T-helper 9 cell (primary cell): ENCODE results near the gene BBX.
"Not testable (repeated sequence)": the region's sequence is repeated elsewhere in the genome, so short reads cannot be mapped to it uniquely, and the experiment has no call there.

Experiments used
- DNase-seq: peaks from one replicate; pipeline ENCODE4 v3.0.0-alpha.2; 2020

BBX gene

DNA sequence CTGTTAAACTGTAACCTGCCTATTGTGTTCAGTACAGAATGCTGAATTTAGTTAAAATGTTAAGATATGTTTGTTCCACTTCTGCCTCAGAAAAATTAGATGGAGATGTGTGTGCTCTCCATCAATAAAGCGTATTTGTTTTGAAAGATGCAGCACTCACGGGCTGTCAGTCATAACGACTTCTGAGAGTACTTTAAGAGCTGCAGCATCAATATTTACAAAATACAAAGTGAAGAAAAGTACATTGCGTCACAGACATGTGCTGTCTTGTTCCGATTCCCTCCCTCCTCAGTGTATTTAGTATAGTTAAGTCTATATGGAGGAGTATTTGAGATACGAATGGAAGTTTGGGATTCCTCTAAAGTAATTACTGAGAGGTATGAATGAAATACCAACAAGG is 166.6 kb downstream of the BBX start:
- no peak for DNase-seq

DNA sequence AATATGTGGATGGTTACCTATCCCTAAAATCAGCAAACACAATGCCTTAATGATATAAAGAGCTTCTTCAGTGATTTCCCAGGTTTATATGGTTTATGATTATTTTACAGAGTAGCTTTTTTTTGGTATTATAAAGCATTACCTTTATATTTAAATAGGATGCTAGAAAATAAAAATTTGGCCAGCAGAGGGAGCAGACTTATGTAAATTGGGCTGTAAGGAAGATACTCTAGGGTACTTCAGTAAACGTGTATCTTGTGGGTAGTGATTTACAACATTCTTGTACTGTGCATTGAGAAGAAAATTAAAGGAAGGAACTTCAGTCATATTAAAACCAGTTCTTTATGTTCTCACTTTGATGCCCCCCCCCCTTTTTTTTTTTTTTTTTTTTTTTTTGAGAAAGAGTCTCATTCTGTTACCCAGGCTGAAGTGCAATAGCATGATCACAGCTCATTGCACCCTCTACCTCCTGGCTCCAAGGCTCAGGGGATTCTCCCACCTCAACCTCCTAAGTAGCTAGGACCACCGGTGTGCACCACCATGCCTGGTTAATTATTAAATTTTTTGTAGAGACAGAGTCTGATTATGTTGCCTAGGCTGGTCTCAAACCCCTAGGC is 167.9 kb downstream of the BBX start:
- DNase-seq, result no peak

DNA sequence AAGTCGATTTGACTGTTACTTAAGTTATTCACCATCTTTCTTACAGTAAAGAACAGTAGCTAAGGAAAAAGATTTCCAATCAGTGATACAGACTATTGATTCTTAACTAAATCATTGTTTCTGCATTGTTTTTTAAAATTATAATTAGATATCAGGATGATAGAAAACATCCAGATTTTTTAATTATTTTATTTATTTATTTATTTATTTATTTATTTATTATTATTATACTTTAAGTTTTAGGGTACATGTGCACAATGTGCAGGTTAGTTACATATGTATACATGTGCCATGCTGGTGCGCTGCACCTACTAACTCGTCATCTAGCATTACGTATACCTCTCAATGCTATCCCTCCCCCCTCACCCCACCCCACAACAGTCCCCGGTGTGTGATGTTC is 169.2 kb downstream of the BBX start:
- DNase-seq, result not testable (repeated sequence)

GRCh38 chr3:107697348-107697747 is 174.6 kb downstream of the BBX start:
- DNase-seq, result not testable (repeated sequence)

DNA sequence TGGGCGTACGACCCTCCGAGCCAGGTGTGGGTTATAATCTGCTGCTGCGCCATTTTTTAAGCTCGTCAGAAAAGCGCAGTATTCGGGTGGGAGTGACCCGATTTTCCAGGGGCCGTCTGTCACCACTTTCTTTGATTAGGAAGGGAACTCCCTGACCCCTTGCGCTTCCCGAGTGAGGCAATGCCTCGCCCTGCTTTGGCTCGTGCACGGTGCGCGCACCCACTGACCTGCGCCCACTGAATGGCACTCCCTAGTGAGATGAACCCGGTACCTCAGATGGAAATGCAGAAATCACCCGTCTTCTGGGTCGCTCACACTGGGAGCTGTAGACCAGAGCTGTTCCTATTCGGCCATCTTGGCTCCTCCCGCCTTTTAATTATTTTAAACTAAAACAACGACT is 175.1 kb downstream of the BBX start:
- DNase-seq, result not testable (repeated sequence)

- DNase-seq, result no peak
Measured at GRCh38 chr3:107699682-107700081, 176.9 kb downstream of the BBX start.

DNA sequence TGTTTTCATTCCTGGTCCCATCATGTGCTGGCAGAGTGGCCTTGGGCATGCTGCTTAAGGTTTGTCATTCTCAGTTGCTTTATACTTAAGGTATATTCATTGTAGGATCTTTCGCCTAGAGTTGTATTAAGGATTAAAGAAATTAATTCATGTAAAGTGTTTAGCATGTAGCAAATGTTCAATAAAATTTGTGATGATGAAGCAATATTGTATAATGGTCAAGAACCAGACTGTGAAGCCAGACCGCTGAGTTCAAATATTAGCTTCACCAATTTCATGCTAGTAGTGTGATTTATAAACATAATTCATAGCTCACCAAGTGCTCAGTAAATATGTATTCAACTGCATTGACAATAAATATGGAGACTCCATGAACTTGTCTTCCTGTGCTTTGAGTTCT is 178.5 kb downstream of the BBX start:
- DNase-seq, result no peak

- no peak for DNase-seq
Measured at GRCh38 chr3:107704477-107704876, 181.7 kb downstream of the BBX start.

DNA sequence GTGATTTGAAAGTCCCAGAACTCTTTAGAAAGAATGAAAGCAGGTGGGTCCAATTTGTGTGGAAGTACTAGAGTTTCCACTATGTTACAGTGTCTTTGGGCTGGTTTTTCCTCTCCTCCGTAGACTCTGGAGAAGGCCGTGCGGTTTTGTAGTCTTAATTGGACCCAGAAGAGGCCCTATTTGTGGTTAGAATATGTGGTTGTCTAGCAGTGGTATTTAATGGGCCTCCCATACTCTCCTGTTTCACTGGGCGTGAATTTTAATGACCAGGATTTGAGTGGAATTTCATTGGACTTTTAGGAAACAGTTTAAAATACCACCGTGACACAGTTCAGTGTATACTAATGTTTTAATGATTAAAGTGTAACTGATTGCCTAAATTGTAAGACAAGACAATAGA is 182.3 kb downstream of the BBX start:
- DNase-seq, result no peak

DNA sequence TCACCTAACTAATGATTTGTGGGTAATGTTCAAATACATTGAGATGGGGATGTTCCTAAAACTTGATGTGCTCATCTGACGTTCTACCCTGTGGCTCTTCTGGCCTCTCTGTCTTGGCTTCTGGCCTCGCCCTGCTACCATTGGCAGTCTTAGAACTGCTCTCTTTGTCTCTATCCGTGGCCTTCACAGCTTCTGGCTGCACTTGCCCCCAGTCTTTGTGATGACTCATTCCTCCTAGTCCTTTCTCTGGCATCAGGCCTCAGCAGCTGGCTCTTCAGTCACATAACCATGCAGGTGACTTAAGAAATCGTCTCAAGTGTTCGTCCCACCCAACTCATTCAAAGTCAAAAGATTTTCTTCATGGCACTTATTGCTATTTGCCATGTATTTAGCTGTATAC is 188.1 kb downstream of the BBX start:
- DNase-seq, result no peak

GRCh38 chr3:107716734-107717133 is 194.0 kb downstream of the BBX start:
- no peak for DNase-seq

DNA sequence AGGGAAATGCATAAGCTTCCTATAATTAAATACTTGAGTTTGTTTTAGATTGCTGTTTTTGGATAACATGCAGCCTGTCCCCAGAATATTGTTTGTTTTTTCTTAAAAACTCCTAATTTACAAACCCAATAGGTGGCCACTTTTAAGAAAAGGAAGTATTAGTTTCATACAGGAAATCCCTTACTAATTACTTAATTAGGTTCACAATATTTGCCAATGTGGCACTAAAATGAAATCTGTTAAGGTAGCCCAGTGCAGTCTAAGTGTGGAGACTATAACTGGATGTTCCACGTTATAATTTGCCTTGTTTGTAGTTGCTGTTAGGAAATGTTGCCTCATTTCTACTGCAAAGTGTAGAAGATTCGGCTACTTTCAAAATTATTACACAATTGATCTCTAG is 195.8 kb downstream of the BBX start:
- DNase-seq, result no peak

GRCh38 chr3:107727102-107727501 is 204.3 kb downstream of the BBX start:
- no peak for DNase-seq

DNA sequence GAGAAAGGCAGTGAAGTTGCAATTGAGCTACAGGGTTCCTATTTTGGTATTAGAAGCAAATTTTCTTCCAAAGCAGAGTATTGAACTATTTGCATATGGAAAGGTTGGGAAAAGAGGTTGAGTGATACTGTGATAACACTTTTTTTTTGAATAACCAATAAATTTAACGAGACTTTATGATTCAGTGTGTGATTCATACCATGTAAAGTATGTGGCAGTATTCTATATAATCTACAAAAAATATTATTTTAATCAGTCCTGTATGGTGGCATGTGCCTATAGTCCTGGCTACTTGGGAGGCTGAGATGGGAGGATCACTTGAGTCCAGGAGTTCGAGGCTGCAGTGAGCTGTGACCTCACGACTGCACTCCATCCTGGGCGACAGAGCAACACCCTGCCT is 206.9 kb downstream of the BBX start:
- no peak for DNase-seq

DNA sequence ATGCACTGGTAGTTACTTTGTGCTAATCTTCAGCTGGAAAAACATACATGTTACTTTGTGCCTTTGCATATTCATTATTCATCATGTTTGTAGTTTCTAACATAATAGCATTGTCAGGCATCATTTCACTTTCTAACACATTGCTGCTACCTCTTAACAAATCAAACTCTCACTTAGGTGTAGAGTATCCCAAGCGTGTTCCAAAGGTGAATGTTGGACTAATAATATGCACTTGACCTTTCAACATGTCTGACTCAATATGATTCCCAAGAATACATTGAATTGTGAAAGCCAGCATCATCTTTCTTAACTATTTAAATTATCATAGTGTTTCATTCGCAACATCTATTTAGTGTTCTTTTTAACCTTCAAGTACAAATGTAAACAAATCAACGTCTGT is 211.6 kb downstream of the BBX start:
- DNase-seq, result no peak

DNA sequence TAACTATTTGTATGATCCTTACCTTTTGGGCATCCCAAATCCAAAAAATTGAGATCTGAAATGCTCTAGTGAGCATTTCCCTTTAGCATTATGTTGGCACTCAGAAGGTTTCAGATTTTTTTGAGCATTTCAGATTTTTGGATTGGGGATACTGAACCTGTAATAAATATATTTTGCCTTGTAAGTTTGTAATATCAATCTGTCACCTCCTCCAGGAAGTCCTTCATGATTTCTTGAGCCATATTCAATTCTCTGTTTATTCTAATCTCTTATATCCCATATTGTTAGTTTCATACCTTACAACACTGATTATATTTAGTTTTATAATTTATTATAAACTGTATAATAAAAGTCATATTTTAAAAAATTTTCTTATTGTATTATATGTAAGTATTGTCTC is 215.2 kb downstream of the BBX start:
- no peak for DNase-seq

DNA sequence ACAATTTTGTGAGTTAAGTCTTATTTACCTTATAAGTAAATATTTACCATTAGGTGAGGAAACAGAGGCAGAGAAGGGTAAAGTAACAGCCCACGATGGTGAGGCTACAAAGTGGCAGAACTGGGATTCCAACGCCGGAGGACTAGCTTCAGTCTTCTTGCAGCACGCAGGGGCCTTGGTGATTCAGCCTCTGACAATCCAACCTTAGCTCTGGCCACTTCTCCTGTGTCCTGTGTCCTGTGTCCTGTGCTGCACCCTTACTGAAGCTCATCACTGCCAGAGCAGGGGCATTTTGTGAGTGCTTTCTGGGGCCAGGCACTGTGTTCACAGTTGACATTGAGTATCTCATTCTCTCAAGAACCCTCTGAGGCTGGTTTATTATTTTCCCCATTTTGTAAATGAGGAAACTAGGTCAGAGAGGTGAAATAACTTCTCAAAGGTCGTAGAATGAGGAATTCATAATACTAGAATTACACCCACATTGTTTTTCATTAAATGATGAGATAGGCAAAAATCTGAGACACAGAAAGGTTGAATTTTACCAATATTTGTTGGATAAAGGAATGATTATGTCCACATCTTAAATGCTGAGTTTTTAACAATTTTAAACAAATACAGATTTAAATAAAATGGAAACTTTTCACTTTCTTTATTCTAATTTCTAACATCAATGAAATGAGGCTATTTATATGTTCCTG is 215.9 kb downstream of the BBX start:
- no peak for DNase-seq

DNA sequence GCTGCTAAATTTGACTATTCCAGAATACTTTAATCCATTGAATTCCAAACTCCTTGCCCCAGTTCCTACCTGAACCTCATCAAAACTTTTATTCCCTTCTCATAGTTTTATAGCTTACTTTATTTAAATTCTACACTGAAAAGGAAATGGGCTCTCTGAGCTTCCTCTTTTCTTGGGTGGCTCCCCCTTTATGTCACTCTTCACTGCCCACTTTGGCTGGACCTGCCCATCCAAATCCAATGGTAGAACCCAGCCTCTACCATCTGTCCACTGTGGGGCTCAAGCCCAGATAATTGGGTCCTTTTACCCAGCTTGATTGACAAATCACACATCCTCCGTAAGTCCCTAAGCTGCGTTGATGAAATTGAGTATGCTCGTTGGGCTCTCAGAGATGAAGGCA is 216.5 kb downstream of the BBX start:
- DNase-seq, result no peak

- no peak for DNase-seq
Measured at GRCh38 chr3:107740992-107741896, 218.5 kb downstream of the BBX start.

GRCh38 chr3:107745354-107745753 is 222.6 kb downstream of the BBX start:
- DNase-seq, result no peak

DNA sequence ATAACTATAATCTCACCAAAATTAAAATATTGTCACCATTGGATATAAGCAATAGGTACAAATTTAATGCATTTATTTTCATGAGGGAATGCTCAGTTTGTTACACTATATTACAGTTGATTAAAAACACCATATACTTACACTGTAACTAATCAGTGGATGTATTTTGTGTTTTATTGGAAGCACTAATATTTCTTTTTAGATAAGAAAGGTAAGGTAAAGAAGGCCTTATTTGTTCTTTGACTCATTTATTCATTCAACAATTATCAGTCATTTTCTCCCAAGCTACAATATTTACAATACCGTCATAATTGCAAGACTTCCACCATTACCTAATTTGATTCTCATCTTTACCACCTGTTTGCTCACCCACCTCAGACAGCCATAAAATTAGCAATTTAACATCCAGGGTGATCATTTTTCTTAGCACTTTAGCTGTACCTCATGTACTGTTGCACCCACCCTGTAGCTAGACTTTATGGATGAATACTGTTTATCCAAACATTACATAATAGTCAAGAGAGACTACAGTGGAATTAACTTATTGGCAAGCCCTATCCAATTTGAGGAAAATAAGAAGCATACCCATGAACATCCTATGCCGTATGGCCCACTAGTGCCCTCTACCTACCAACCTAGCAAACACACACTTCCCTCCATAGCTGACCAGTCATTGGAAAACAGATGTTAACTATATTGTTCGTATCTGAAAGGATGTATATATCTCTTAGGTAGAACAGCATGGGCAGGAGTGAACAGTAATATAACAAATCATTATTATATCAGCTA is 229.6 kb downstream of the BBX start:
- no peak for DNase-seq

- no peak for DNase-seq
Measured at GRCh38 chr3:107753494-107753893, 230.7 kb downstream of the BBX start.

- DNase-seq, result no peak
Measured at GRCh38 chr3:107753976-107754375, 231.2 kb downstream of the BBX start.
